Measurements from ENCODE around the gene MYO9B. TPM values are rescaled to one million over a fixed set of nuclear protein-coding genes. Genes with fewer than 3 reads are reported as not detected.

The MYO9B gene
- total and polyA plus RNA-seq, 11 donors = 24.2 to 89.4 (median 31.3) TPM

DNA sequence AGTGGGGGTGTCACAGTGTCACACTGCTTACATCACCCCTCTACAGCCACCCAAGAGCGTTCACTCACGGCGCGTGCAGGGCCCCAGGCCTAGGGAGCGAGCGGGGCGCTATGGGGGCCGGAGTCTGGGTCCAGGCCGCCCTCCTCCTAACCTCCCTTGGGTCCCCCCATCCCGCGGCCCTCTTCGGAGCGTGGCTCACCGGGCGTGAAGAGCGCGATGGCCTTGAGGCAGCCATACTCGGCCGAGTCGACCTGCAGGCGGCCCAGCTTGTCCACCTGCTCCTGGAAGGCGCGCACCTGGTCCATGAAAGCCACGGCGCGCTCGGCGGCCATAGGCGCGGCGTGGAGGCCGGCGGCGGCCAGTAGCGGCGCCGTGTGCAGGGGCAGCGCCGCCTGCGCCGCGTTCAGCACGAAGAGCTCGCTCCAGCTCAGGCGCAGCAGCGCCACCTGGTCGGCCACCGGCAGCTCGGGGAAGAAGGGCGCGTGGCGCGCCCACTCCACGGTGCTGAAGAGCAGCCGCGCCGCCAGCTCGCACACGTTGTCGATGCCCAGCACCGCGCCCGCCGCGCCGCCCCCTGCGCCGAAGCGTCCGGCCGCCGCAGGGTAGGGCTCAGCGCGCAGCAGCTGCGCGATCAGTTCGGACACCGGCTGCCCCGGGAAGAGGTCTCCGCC lies 159.9 kb downstream of the MYO9B start:
- WGBS, 4 donors = 1 to 9% (median 6%) methylated on average over 28 to 80 of the region's 80 CpGs; no CpG with 5 or more reads in 1 of the 4 donors
- no peaks in the 10 kb centered on the region for H3K27me3 ChIP-seq
- peak overlapping the region in 11 of 12 donors; percentile 53 to 86 (median 75) for H3K27ac ChIP-seq
- H3K4me1 ChIP-seq = peaks cover 4 to 29% (median 19%) of the 10 kb centered on the region in 12 donors
- TF ChIP-seq, protein P1, sequence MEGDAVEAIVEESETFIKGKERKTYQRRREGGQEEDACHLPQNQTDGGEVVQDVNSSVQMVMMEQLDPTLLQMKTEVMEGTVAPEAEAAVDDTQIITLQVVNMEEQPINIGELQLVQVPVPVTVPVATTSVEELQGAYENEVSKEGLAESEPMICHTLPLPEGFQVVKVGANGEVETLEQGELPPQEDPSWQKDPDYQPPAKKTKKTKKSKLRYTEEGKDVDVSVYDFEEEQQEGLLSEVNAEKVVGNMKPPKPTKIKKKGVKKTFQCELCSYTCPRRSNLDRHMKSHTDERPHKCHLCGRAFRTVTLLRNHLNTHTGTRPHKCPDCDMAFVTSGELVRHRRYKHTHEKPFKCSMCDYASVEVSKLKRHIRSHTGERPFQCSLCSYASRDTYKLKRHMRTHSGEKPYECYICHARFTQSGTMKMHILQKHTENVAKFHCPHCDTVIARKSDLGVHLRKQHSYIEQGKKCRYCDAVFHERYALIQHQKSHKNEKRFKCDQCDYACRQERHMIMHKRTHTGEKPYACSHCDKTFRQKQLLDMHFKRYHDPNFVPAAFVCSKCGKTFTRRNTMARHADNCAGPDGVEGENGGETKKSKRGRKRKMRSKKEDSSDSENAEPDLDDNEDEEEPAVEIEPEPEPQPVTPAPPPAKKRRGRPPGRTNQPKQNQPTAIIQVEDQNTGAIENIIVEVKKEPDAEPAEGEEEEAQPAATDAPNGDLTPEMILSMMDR (IDR thresholded peaks at IDR 0.05) = peak; percentile 31 to 80 (median 58)
- peak in 1 of 2 donors; percentile 21 for TF ChIP-seq POLR2A (IDR thresholded peaks at IDR 0.05)
- peak overlapping the region; percentile 11 to 82 (median 66) for H3K4me3 ChIP-seq
- ATAC-seq = peak; percentile 71 to 89 (median 88)
- DNase-seq = peak; percentile 69 to 91 (median 76)
- no peaks in the 10 kb centered on the region for H3K9me3 ChIP-seq
- intact Hi-C loops (cut with DNase I) = loop anchor here in 3 of 10 donors (5.0 to 10.0 kb wide), 3 partner anchors 158 to 168 kb away; partner anchors contain the start of genes HAUS8 (in 2 of the 3) and MYO9B (in 2 of the 3)
- H3K36me3 ChIP-seq = peaks cover 0 to 54% (median 32%) of the 10 kb centered on the region in 9 donors

DNA sequence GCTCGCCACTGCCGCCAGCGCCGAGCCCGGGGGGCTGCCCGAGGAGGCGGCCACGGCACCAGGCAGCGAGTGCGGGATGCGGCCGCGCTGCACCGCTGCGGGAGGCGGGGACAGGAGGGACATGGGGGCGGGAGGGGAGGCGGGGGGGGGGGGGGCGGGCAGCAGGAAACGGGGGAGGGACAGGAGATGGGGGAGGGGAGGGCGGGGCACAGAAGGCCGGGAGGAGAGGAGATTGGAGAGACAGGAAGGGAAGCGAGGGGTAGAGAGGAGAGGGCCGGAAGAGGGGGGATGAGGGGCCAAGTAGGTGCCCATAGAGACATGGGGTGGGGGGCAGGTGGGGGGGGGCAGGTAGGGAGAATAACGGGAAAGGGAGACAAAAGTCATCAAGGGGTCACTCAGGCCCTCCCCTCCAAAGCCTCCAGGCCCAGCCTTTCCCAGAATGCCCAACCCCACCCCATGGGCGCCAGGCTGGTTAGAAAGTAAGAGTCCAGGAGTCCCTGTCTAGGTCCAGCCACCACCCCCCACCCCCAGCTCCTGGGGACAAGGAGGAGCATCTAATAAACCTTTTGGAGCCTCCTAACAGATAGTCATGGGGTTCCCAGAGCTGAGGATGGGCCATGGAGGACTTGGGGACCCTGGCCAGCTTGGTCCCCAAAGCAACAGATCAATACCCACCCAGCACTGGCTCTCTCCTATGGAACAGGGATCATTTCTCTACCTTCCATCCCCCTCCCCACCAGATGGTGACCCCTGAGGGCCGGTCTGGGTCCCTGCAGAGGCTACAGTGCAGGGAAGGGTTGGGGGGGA lies 160.6 kb downstream of the MYO9B start:
- ATAC-seq (peak in 2 of 4 donors; percentile 38 to 45), DNase-seq (no peak)
- no peak for TF ChIP-seq POLR2A (IDR thresholded peaks at IDR 0.05)
- TF ChIP-seq, protein P1 (IDR thresholded peaks at IDR 0.05) = no peak
- H3K36me3 ChIP-seq = peaks cover 0 to 54% (median 27%) of the 10 kb centered on the region in 9 donors
- H3K9me3 ChIP-seq = no peaks in the 10 kb centered on the region
- H3K4me3 ChIP-seq = peak overlapping the region; percentile 11 to 82 (median 66)
- 6 to 11% (median 9%) methylated on average over 11 to 25 of the region's 27 CpGs for WGBS, 4 donors
- intact Hi-C loops (cut with DNase I) = loop anchor here in 3 of 10 donors (5.0 to 10.0 kb wide), 3 partner anchors 159 to 169 kb away; partner anchors contain the start of genes HAUS8 (in 2 of the 3) and MYO9B (in 2 of the 3)
- H3K27ac ChIP-seq = peak overlapping the region in 11 of 12 donors; percentile 53 to 86 (median 75)
- no peaks in the 10 kb centered on the region for H3K27me3 ChIP-seq
- peaks cover 4 to 29% (median 21%) of the 10 kb centered on the region in 12 donors for H3K4me1 ChIP-seq

DNA sequence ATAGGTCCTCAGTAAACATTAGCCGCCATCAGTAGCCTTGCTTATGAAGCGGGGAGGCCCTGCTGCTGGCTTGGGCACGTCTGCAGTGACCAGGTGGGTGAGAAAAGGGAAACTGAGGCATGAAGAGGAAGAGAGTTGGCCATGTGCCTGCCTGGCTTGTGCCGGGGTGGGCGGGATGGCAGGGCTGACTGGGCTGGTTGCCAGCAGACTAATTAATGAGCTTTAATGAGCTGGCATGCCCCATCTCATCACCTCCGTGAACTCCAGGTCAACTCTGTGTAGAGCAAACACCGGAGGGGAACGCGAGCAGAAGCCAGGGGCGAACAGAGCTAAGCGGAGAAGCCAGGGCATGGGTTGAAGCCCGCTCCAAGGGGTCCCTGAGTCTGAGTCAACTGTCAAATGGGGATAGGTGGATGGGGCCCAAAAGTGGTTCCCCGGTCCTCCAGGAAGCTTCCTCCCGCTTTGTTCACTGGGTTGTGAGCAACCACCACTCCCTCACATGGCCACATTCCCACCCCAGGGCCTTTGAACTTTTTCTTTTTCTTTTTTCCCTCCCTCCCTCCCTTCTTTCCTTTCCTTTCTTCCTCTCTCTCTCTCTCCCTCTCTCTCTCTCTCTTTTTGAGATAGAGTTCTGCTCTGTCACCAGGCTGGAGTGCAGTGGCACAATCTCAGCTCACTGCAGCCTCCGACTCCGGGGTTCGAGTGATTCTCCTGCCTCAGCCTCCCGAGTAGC lies 161.4 kb downstream of the MYO9B start:
- Histone ChIP-seq H3K4me3 (no peak overlapping the region), H3K27ac (peak overlapping the region in 8 of 12 donors; percentile 52 to 86 (median 72)), H3K36me3 (peaks cover 0 to 46% (median 20%) of the 10 kb centered on the region in 9 donors), H3K4me1 (peaks cover 4 to 36% (median 26%) of the 10 kb centered on the region in 12 donors), H3K27me3 (no peaks in the 10 kb centered on the region), H3K9me3 (no peaks in the 10 kb centered on the region)
- intact Hi-C loops (cut with DNase I) = loop anchor here in 3 of 10 donors (5.0 to 10.0 kb wide), 3 partner anchors 160 to 170 kb away; partner anchors contain the start of genes HAUS8 (in 2 of the 3) and MYO9B (in 2 of the 3)
- DNase-seq (no peak), ATAC-seq (no peak)
- WGBS, 4 donors = 86 to 91% (median 88%) methylated on average over 18 of the region's 18 CpGs
- TF ChIP-seq, protein P1 (IDR thresholded peaks at IDR 0.05) = no peak
- no peak for TF ChIP-seq POLR2A (IDR thresholded peaks at IDR 0.05)

All from heart left ventricle (tissue), 16 donors.